Skeletal muscle cell (primary cell): ENCODE data around the gene ECI2.
"Not testable (repeated sequence)": the region's sequence is repeated elsewhere in the genome, so short reads cannot be mapped to it uniquely, and the experiment has no call there.

Experiments used
- DNase-seq: peaks from one replicate; pipeline ENCODE4 v3.0.0-alpha.2; 2010; ENCODE audit warnings: low read depth
- H3K4me3 ChIP-seq: 2 replicates; pipeline ENCODE4 v1.5.1; 2011; ENCODE audit warnings: low read depth, mild to moderate bottlenecking, control low read depth, low read length, moderate library complexity

The ECI2 gene

GRCh38 chr6:4108561-4109093, 26.7 kb downstream of the ECI2 start:
- H3K4me3 ChIP-seq: no peak overlapping the region

DNA sequence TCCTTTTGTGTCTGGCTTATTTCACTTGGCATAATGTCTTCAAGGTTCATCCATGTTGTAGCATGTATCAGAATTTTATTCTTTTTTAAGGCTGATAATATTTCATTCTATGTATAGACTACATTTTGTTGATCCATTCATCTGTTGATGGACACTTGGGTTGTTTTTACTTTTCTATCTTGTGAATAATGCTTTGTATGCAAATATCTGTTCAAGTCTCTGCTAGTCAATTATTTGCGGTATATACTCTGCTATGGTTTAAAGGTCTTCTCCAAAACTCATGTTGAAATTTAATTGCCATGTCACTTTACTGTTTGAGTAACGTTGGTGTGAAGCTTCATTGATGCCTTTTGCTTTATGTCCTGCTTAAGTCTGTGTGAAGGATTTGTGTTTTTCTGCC, 27.5 kb downstream of the ECI2 start:
- DNase-seq: no peak
- no peak overlapping the region for H3K4me3 ChIP-seq

More at GRCh38 chr6:4108561-4109093, 26.7 kb downstream of the ECI2 start:
- DNase-seq: no peak

DNA sequence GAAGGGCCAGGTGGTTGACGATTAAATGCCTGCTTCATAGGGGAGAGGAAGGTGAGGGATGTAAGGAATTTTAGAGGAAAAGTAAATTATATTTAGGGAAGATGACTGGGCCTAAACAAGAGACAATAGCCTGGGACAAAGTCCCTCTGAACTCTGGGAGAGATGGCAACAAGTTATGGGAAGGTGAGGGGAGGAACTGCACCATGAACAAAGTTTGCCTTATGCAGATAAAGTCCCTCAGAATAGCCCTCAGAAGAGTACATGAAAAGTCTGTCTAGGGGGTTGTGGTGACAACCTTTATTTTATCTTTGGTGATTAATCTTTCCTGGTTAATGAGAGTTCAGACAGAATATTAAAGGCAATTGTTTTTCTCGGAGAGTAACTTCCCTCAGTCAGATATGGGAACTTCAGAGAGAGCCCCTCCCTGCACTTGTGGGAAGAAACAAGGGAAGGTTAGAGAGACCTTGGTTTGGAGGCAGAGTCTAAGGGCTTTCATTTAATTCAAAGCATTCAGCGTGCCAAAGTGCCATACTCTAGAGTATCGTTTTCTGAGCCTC, 29.3 kb downstream of the ECI2 start:
- no peak overlapping the region for H3K4me3 ChIP-seq
- DNase-seq: no peak

DNA sequence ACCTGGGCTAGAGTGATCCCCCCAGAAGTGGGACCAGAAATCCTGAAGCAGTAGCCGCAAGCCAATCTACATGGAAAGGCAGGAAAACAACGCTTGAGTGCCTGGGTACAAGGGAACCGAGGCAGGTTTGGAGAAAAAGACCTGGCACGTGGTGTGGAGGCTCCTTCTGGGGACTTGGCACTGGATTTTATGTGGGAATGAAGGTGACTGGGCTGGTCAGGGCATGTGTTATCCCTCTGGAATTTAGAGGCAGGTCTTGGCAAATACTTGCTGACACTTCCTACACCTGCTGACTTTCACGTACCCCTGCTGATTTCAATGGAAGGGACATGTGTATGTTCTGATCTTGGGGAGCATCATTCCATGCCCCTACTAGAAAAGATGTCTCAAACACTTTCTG, 31.4 kb downstream of the ECI2 start:
- no peak overlapping the region for H3K4me3 ChIP-seq
- DNase-seq: no peak

DNA sequence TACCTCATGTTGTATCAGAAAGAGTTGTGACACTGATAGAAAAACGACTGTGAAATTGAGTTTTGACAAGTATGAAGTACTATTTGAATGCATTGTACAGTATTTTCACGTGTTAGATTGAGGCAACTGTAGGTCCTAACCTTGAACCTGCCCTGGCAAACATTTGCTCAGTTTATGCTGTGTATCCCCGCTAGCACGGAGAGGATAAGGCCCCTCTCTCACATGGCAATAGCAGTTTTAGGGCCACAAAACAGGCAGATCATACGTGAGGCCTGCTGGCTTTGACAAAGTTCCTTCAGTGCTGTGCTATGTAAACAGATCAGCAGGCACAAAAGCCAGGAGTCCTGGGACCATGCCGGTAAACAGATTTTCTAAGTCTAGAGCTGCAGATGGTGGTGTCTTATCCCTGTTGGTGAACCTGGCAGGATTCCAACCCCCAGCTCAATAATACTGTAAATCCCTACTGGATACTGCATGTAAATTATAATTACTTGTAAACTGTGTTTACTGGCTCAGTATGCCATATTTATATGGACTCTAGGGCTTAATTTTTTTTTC, 32.6 kb downstream of the ECI2 start:
- no peak for DNase-seq
- no peak overlapping the region for H3K4me3 ChIP-seq

GRCh38 chr6:4101298-4101697, 34.1 kb downstream of the ECI2 start:
- no peak for DNase-seq
- H3K4me3 ChIP-seq: no peak overlapping the region

DNA sequence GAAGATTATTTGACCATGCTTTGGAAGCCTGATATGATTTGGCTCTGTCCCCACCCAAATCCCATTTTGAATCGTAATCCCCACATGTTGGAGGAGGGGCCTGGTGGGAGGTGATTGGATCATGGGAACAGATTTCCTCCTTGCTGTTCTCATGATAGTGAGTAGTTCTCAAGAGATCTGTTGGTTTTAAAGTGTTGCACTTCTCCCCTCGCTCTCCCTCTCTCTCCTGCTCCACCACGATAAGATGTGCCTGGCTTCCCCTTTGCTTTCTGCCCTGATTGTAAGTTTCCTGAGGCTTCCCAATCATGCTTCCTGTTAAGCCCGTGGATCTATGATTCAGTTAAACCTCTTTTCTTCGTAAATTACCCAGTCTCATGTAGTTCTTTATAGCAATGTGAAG, 34.7 kb downstream of the ECI2 start:
- DNase-seq: no peak
- no peak overlapping the region for H3K4me3 ChIP-seq

GRCh38 chr6:4093288-4093687, 42.1 kb downstream of the ECI2 start:
- DNase-seq: no peak

GRCh38 chr6:4091941-4092340, 43.4 kb downstream of the ECI2 start:
- no peak overlapping the region for H3K4me3 ChIP-seq
- DNase-seq: no peak

More at GRCh38 chr6:4093288-4093687, 42.1 kb downstream of the ECI2 start:
- H3K4me3 ChIP-seq: no peak overlapping the region

DNA sequence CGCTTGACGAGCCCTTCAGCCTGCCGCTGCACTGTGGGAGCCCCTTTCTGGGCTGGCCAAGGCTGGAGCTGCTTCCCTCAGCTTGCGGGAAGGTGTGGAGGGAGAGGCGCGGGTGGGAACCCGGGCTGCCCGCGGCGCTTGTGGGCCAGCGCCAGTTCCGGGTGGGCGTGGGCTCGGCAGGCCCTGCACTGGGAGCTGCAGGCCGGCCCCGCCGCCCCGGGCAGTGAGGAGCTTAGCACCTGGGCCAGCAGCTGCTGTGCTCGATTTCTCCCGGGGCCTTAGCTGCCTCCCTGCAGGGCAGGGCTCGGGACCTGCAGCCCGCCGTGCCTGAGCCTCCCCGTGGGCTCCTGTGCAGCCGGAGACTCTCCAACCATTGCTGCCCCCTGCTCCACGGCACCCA, 45.3 kb downstream of the ECI2 start:
- not testable (repeated sequence) for DNase-seq

GRCh38 chr6:4088704-4089103, 46.7 kb downstream of the ECI2 start:
- DNase-seq: no peak
- no peak overlapping the region for H3K4me3 ChIP-seq

More for the DNA sequence above, 45.3 kb downstream of the ECI2 start:
- H3K4me3 ChIP-seq: not testable (repeated sequence)

DNA sequence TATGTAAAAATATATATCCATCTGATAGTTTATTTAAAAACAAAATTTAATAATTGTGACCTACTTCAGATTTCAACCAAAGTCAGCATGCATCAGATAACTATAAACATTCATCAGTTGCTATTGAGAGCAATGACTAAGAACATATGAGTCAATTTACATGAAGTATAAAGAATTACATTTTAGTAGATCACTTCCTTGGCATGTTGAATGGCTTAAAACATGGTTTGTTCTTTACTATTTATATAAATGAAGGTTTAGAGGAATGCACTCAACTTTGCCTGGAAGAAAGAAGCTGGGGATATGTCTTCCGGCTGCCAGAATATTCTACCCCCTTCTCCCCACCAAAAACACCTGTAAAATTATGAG, 50.1 kb downstream of the ECI2 start:
- no peak overlapping the region for H3K4me3 ChIP-seq
- peak; percentile 16 for DNase-seq

DNA sequence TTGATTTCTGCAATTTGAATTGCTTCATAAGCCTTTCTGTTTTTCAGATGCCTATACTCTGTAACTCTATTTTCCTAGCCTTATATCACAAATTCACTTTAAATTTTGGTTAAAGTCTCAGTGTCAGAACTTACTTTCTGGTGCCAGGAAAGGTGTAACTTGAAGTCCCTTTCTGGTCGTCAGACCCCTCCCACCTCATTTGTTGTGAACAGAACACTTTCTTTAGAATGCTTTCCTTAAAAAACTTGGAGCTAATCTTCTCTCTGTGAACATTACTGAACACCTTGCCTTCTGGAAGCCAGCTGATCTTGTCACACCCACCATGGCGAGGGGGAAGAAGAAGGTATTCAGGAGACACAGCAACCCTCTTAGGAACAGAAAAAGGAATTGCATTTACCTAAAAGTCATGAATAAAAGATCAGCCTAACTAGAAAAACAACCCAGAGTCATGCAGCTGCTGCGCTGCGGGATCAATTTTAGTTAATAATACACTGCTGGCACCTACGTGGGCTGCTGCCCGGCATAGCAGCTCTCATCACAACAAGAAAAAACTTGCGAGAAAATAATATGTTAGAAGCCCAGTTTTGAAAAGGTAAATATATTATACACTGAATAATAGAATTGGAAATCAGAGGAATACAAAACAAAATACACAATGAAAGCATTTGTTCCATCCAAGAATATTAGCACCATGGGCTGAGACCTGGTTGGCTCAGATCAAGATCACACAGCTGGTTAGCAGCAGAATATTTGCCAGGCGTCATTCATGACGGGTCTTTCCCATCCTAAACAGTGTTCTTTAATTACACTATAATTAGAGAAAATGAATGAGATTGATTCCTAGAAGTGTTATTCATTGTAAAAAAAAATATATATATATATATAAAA, 50.7 kb downstream of the ECI2 start:
- no peak overlapping the region for H3K4me3 ChIP-seq
- no peak for DNase-seq

GRCh38 chr6:4078691-4079471, 56.5 kb downstream of the ECI2 start, which contains the start of gene FAM217A:
TSS of gene FAM217A (minus strand) at chr6:4079137. CDS start at chr6:4077414, 1,723 bp downstream.
- DNase-seq: no peak
- no peak within 1 kb of the TSS for H3K4me3 ChIP-seq

DNA sequence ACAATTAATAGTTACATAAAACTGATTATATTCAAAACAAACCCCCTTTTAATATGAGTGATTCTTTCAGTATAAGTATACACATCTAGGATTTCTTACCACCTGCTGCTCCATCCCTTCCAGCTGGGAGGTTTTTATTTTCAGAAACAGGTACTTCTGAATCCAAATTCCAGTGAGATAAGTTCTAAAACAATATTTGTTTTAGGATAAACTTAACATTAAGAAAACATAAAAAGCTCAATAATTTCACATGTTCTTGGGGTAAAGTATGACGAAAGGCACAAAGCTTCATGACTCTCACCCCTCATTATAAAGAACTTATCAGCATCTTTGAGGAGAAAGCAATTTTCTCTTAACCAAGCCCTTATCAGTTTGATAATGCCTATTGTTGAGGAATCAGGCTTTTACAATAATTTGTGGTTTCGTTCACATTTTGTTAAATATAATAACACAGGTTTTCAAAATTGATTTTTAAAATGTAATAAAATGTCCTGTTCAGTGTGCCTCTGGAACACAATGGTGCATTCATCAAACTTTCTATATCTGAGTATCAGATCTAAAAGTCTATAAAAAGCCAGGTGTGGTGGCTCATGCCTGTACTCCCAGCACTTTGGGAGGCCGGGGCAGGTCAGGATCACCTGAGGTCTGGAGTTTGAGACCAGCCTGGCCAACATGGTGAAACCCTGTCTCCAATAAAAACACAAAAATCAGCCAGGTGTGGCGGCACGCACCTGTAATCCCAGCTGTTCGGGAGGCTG, 60.7 kb downstream of the ECI2 start:
- DNase-seq: no peak
- H3K4me3 ChIP-seq: no peak overlapping the region

DNA sequence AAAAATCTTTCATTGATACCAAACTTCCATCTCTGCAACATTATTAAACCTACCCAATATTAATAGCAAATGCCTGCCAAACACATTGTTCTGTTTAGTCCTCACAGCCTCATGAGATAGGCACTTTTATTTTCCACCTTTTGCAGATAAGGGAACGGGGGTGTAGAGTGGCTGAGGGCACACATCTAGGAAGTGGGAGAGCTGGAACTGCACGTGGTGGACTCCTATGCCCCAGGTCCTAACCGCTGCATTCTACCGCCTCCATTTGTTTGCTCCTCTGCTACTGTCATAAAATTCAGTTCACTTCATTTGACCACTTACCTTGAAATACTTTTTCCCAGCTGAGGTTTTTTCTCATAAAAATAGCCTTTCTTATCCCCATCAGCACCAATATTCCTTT, 64.0 kb downstream of the ECI2 start:
- no peak for DNase-seq
- no peak overlapping the region for H3K4me3 ChIP-seq

GRCh38 chr6:4069199-4069598, 66.2 kb downstream of the ECI2 start:
- no peak for DNase-seq
- no peak overlapping the region for H3K4me3 ChIP-seq

GRCh38 chr6:4067673-4068072, 67.7 kb downstream of the ECI2 start:
- DNase-seq: no peak
- no peak overlapping the region for H3K4me3 ChIP-seq
